ENCODE results near the gene SLC6A8. TPM values are rescaled to one million over a fixed set of nuclear protein-coding genes. Genes with fewer than 3 reads are reported as not detected.
"Not testable (repeated sequence)": the region's sequence is repeated elsewhere in the genome, so short reads cannot be mapped to it uniquely, and the experiment has no call there.

SLC6A8 gene
- polyA plus RNA-seq, 2 of the 4 experiments (the other 2 are of a cell fraction): 2.0 to 6.1 TPM

- no peak for TF ChIP-seq TP53 (CRISPR knock-in tag; IDR thresholded peaks at IDR 0.05)
- no peak for TF ChIP-seq KDM5A (IDR thresholded peaks at IDR 0.05)
Measured at GRCh38 chrX:153740631-153741222, 53.0 kb downstream of the SLC6A8 start (continued).

- Histone ChIP-seq H3K4me1 (no peaks in the 10 kb centered on the region), H3K4me3 (no peak overlapping the region), H3K9me3 (no peaks in the 10 kb centered on the region), H3K27ac (no peak overlapping the region), H3K4me2 (no peak overlapping the region)
- CTCF ChIA-PET: no interaction called here
- DNase-seq (ENCODE audit: low read depth in 1 of 2, low spot score in 1 of 2) (no peak), ATAC-seq (no peak), FAIRE-seq (no peak)
- TF ChIP-seq ZNF302 (CRISPR knock-in tag; IDR thresholded peaks at IDR 0.05) (no peak), HEYL (CRISPR knock-in tag; IDR thresholded peaks at IDR 0.05) (no peak), EHF (CRISPR knock-in tag; IDR thresholded peaks at IDR 0.05) (no peak), TP53 (CRISPR knock-in tag; IDR thresholded peaks at IDR 0.05) (no peak), HOXB13 (CRISPR knock-in tag; IDR thresholded peaks at IDR 0.05; ENCODE audit: low read depth) (no peak), RARB (CRISPR knock-in tag; IDR thresholded peaks at IDR 0.05) (no peak), BHLHE40 (IDR thresholded peaks at IDR 0.05; ENCODE audit: low read depth, low read length) (no peak), EP300 (IDR thresholded peaks at IDR 0.05) (no peak), TFCP2L1 (CRISPR knock-in tag; IDR thresholded peaks at IDR 0.05) (no peak), MAZ (IDR thresholded peaks at IDR 0.05; ENCODE audit: borderline replicate concordance, low read depth, low read length) (no peak), MYC (IDR thresholded peaks at IDR 0.05; ENCODE audit: borderline replicate concordance, low read length) (no peak), HDAC2 (IDR thresholded peaks at IDR 0.05) (no peak), MAFK (IDR thresholded peaks at IDR 0.05; ENCODE audit: partially characterized antibody) (no peak), HOXB5 (CRISPR knock-in tag; IDR thresholded peaks at IDR 0.05) (no peak), CEBPB (IDR thresholded peaks at IDR 0.05) (no peak)
- TF ChIP-seq, protein P1, sequence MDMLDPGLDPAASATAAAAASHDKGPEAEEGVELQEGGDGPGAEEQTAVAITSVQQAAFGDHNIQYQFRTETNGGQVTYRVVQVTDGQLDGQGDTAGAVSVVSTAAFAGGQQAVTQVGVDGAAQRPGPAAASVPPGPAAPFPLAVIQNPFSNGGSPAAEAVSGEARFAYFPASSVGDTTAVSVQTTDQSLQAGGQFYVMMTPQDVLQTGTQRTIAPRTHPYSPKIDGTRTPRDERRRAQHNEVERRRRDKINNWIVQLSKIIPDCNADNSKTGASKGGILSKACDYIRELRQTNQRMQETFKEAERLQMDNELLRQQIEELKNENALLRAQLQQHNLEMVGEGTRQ (IDR thresholded peaks at IDR 0.05): no peak
- TF ChIP-seq, protein P2, sequence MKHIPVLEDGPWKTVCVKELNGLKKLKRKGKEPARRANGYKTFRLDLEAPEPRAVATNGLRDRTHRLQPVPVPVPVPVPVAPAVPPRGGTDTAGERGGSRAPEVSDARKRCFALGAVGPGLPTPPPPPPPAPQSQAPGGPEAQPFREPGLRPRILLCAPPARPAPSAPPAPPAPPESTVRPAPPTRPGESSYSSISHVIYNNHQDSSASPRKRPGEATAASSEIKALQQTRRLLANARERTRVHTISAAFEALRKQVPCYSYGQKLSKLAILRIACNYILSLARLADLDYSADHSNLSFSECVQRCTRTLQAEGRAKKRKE (CRISPR knock-in tag; IDR thresholded peaks at IDR 0.05; ENCODE audit: low read depth): no peak
- WGBS (ENCODE audit: missing lambda C conversion rate): 86% methylated on average over 5 of the region's 14 CpGs
- POLR2A ChIA-PET: no interaction called here
Measured at GRCh38 chrX:153741446-153741845, 53.7 kb downstream of the SLC6A8 start.

- H3K27ac ChIP-seq; H3K4me1 ChIP-seq; H3K9me3 ChIP-seq; ATAC-seq; H3K4me2 ChIP-seq; H3K4me3 ChIP-seq; FAIRE-seq; POLR2A ChIA-PET; DNase-seq (ENCODE audit: low read depth in 1 of 2, low spot score in 1 of 2); CTCF ChIA-PET: not testable (repeated sequence)
- 91% methylated on average over 6 of the region's 14 CpGs for WGBS (ENCODE audit: missing lambda C conversion rate)
Measured at GRCh38 chrX:153742111-153742510, 54.4 kb downstream of the SLC6A8 start.

- H3K4me1 ChIP-seq; CTCF ChIA-PET; DNase-seq (ENCODE audit: low read depth in 1 of 2, low spot score in 1 of 2); H3K4me2 ChIP-seq; H3K27ac ChIP-seq; FAIRE-seq; H3K9me3 ChIP-seq; POLR2A ChIA-PET; H3K4me3 ChIP-seq; ATAC-seq: not testable (repeated sequence)
- WGBS (ENCODE audit: missing lambda C conversion rate): 90% methylated on average over 9 of the region's 32 CpGs
Measured at GRCh38 chrX:153742796-153743467, 55.2 kb downstream of the SLC6A8 start.

- 95% methylated on average over 6 of the region's 35 CpGs for WGBS (ENCODE audit: missing lambda C conversion rate)
- FAIRE-seq; ATAC-seq; H3K9me3 ChIP-seq; POLR2A ChIA-PET; DNase-seq (ENCODE audit: low read depth in 1 of 2, low spot score in 1 of 2); H3K4me3 ChIP-seq; H3K27ac ChIP-seq; H3K4me1 ChIP-seq: not testable (repeated sequence)
- H3K4me2 ChIP-seq: peak overlapping the region; percentile 56
- CTCF ChIA-PET: interaction anchor here (0.7 to 1.1 kb wide), 3 partner anchors 9 to 20 kb away, joined by 3 to 4 read pairs (median 4); no protein-coding TSS in a partner anchor
Measured at GRCh38 chrX:153743468-153744209, 55.9 kb downstream of the SLC6A8 start.

All from A549 (cell line).